WTC11 (cell line): Measurements from ENCODE around the gene PTPRG. TPM values are rescaled to one million over a fixed set of nuclear protein-coding genes. Genes with fewer than 3 reads are reported as not detected.

Experiments
- ATAC-seq: fragments of 200-7000 bp; cut with Tn5 transposase; 2 replicates; pipeline ENCODE4 v1.10.0; 2021; ENCODE audit warnings: mild to moderate bottlenecking, moderate library complexity
- CTCF ChIA-PET: fragments of 300-600 bp; sonication (Branson Sonifier 250); formaldehyde crosslinking; loops from one replicate; lab custom pipeline; 2021; ENCODE audit warnings: antibody characterized with exemption; lab: Charles Lee
- POLR2A ChIA-PET: fragments of 350-600 bp; sonication (Branson Sonifier 250); formaldehyde crosslinking; loops from one replicate; lab custom pipeline; 2021; ENCODE audit warnings: antibody characterized with exemption; lab: Charles Lee
- DNase-seq: peaks from one replicate; pipeline ENCODE4 v3.0.0; 2021; ENCODE audit warnings: low spot score
- H3K27ac Mint-ChIP-seq: 2 replicates; pipeline ENCODE4 v1.8.0; 2021; ENCODE audit warnings: mixed read lengths
- H3K27me3 Mint-ChIP-seq: 2 replicates; pipeline ENCODE4 v1.8.0; 2021; ENCODE audit warnings: low read depth, mild to moderate bottlenecking, moderate library complexity, mixed read lengths
- H3K36me3 Mint-ChIP-seq: 2 replicates; pipeline ENCODE4 v1.8.0; 2021; ENCODE audit warnings: mixed read lengths
- H3K4me1 Mint-ChIP-seq: 2 replicates; pipeline ENCODE4 v1.8.0; 2022; ENCODE audit warnings: mixed read lengths
- H3K4me3 Mint-ChIP-seq: 2 replicates; pipeline ENCODE4 v1.8.0; 2021; ENCODE audit warnings: mild to moderate bottlenecking, moderate library complexity, mixed read lengths
- H3K9me3 Mint-ChIP-seq: 2 replicates; pipeline ENCODE4 v1.8.0; 2021; ENCODE audit warnings: mixed read lengths
- FOXP1 ChIP-seq: sonication (generic); formaldehyde crosslinking; IDR thresholded peaks from 2 replicates; pipeline ENCODE4 v1.8.0; 2022; ENCODE audit warnings: missing genetic modification reagents, mild to moderate bottlenecking, moderate library complexity, borderline replicate concordance
- GRHL2 ChIP-seq: fragments of 250-450 bp; sonication (Bioruptor Pico); IDR thresholded peaks from 2 replicates; pipeline ENCODE4 v1.8.0; 2022; ENCODE audit warnings: mild to moderate bottlenecking, moderate library complexity; ENCODE audit not compliant: insufficient replicate concordance, severe bottlenecking
- MXD4 ChIP-seq: fragments of 250-450 bp; sonication (Bioruptor Pico); IDR thresholded peaks from 2 replicates; pipeline ENCODE4 v1.8.0; 2021; ENCODE audit warnings: mild to moderate bottlenecking, moderate library complexity, borderline replicate concordance
- NR1H2 ChIP-seq: sonication (generic); formaldehyde crosslinking; IDR thresholded peaks from 2 replicates; pipeline ENCODE4 v1.9.0; 2021; ENCODE audit warnings: mild to moderate bottlenecking, moderate library complexity, missing genetic modification reagents
- NR2C2 ChIP-seq: sonication (generic); formaldehyde crosslinking; IDR thresholded peaks from 2 replicates; pipeline ENCODE4 v1.8.0; 2022; ENCODE audit warnings: mild to moderate bottlenecking, missing genetic modification reagents
- TP53 ChIP-seq: sonication (generic); formaldehyde crosslinking; IDR thresholded peaks from 2 replicates; pipeline ENCODE4 v1.8.1; 2023; ENCODE audit warnings: mild to moderate bottlenecking, missing genetic modification reagents
- ZBTB21 ChIP-seq: sonication (generic); formaldehyde crosslinking; IDR thresholded peaks from 2 replicates; pipeline ENCODE4 v1.8.1; 2023; ENCODE audit warnings: mild to moderate bottlenecking, missing genetic modification reagents, borderline replicate concordance
- total RNA-seq: library from RNA; stranded (reverse); gene quantifications from 3 replicates; pipeline ENCODE4 v1.2.3, GENCODE V29; 2021
- TF ChIP-seq, protein P1 (sequence below): sonication (generic); formaldehyde crosslinking; IDR thresholded peaks from 2 replicates; pipeline ENCODE4 v1.8.1; 2022; ENCODE audit warnings: low read depth, mild to moderate bottlenecking, moderate library complexity, missing genetic modification reagents, borderline replicate concordance
- TF ChIP-seq, protein P2 (sequence below): sonication (generic); formaldehyde crosslinking; IDR thresholded peaks from 2 replicates; pipeline ENCODE4 v1.8.1; 2023; ENCODE audit warnings: mild to moderate bottlenecking, missing genetic modification reagents, borderline replicate concordance
- TF ChIP-seq, protein P3 (sequence below): sonication (generic); formaldehyde crosslinking; IDR thresholded peaks from 2 replicates; pipeline ENCODE4 v1.8.1; 2022; ENCODE audit warnings: missing genetic modification reagents, borderline replicate concordance
- TF ChIP-seq, protein P4 (sequence below): sonication (generic); formaldehyde crosslinking; IDR thresholded peaks from 2 replicates; pipeline ENCODE4 v1.8.1; 2023; ENCODE audit warnings: mild to moderate bottlenecking, missing genetic modification reagents
- TF ChIP-seq, protein P5 (sequence below): sonication (generic); formaldehyde crosslinking; IDR thresholded peaks from 2 replicates; pipeline ENCODE4 v1.8.0; 2022; ENCODE audit warnings: mild to moderate bottlenecking, missing genetic modification reagents

Gene PTPRG
- total RNA-seq, 1 experiment from 2014 or later: 106 TPM

DNA sequence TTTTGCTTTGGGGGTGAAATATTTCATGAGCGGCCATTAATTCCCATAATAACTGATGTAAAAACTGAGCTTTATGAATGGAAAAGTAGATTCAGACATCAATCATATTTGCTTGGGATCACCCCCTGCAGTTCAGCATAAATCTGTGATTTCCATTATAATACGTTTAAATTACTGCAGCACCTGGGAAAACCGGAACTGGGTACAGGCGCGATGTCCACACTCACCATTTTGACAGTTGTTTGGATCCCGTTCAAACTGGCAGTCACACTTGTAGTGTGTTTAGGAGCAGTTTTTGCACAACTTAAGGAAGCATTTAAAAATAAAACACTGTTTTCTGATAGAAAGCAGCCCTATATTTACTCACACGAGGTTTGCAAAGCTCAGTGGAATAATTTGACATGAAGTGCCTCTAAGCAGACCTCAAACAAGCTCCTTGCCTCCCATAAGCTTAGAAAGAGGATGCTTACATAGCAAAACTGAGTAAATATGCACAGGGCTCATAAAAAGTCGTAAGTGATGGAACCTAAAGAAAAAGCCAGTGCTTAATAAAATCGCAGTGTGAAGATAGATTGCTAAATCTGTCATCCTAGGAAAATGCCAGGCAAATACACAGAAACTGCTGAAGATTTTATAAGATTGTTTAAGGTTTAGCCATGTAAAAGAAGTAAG, 377.6 kb downstream of the PTPRG start:
- POLR2A ChIA-PET: no interaction called here
- Mint-ChIP-seq H3K27me3 (no peaks in the 10 kb centered on the region), H3K4me1 (peaks cover 49% of the 10 kb centered on the region), H3K9me3 (peaks cover 13% of the 10 kb centered on the region), H3K36me3 (peaks cover 16% of the 10 kb centered on the region), H3K4me3 (no peak overlapping the region), H3K27ac (no peak overlapping the region)
- CTCF ChIA-PET: no interaction called here
- ATAC-seq: no peak
- TF ChIP-seq TP53 (CRISPR knock-in tag): no peak
- no peak for TF ChIP-seq NR1H2 (CRISPR knock-in tag)
- TF ChIP-seq NR2C2 (CRISPR knock-in tag): no peak
- TF ChIP-seq, protein P1, sequence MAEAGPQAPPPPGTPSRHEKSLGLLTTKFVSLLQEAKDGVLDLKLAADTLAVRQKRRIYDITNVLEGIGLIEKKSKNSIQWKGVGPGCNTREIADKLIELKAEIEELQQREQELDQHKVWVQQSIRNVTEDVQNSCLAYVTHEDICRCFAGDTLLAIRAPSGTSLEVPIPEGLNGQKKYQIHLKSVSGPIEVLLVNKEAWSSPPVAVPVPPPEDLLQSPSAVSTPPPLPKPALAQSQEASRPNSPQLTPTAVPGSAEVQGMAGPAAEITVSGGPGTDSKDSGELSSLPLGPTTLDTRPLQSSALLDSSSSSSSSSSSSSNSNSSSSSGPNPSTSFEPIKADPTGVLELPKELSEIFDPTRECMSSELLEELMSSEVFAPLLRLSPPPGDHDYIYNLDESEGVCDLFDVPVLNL (CRISPR knock-in tag): no peak
- no peak for TF ChIP-seq FOXP1
- DNase-seq: no peak

DNA sequence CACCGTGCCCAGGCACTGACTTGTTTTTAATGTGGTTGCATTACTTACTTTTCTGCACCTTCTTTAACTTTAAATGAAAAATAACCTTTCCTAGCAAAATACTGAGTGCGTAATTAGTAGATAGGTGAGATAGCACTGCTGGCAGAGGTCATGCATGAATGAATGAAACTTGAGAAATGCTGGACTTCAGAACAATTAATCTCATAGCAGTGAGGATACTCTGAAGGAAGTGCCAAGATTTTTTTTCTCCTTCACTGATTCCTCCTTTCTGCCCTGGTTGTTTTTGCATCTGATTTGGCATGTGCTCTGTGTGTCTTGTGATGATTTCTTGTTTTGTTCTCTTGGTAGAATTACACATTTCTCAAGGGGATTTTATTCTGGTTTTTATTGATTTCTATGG, 378.9 kb downstream of the PTPRG start:
- TF ChIP-seq, protein P2, sequence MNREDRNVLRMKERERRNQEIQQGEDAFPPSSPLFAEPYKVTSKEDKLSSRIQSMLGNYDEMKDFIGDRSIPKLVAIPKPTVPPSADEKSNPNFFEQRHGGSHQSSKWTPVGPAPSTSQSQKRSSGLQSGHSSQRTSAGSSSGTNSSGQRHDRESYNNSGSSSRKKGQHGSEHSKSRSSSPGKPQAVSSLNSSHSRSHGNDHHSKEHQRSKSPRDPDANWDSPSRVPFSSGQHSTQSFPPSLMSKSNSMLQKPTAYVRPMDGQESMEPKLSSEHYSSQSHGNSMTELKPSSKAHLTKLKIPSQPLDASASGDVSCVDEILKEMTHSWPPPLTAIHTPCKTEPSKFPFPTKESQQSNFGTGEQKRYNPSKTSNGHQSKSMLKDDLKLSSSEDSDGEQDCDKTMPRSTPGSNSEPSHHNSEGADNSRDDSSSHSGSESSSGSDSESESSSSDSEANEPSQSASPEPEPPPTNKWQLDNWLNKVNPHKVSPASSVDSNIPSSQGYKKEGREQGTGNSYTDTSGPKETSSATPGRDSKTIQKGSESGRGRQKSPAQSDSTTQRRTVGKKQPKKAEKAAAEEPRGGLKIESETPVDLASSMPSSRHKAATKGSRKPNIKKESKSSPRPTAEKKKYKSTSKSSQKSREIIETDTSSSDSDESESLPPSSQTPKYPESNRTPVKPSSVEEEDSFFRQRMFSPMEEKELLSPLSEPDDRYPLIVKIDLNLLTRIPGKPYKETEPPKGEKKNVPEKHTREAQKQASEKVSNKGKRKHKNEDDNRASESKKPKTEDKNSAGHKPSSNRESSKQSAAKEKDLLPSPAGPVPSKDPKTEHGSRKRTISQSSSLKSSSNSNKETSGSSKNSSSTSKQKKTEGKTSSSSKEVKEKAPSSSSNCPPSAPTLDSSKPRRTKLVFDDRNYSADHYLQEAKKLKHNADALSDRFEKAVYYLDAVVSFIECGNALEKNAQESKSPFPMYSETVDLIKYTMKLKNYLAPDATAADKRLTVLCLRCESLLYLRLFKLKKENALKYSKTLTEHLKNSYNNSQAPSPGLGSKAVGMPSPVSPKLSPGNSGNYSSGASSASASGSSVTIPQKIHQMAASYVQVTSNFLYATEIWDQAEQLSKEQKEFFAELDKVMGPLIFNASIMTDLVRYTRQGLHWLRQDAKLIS (CRISPR knock-in tag): no peak
- TF ChIP-seq, protein P3, sequence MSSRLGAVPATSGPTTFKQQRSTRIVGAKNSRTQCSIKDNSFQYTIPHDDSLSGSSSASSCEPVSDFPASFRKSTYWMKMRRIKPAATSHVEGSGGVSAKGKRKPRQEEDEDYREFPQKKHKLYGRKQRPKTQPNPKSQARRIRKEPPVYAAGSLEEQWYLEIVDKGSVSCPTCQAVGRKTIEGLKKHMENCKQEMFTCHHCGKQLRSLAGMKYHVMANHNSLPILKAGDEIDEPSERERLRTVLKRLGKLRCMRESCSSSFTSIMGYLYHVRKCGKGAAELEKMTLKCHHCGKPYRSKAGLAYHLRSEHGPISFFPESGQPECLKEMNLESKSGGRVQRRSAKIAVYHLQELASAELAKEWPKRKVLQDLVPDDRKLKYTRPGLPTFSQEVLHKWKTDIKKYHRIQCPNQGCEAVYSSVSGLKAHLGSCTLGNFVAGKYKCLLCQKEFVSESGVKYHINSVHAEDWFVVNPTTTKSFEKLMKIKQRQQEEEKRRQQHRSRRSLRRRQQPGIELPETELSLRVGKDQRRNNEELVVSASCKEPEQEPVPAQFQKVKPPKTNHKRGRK (CRISPR knock-in tag): no peak
- TF ChIP-seq, protein P4, sequence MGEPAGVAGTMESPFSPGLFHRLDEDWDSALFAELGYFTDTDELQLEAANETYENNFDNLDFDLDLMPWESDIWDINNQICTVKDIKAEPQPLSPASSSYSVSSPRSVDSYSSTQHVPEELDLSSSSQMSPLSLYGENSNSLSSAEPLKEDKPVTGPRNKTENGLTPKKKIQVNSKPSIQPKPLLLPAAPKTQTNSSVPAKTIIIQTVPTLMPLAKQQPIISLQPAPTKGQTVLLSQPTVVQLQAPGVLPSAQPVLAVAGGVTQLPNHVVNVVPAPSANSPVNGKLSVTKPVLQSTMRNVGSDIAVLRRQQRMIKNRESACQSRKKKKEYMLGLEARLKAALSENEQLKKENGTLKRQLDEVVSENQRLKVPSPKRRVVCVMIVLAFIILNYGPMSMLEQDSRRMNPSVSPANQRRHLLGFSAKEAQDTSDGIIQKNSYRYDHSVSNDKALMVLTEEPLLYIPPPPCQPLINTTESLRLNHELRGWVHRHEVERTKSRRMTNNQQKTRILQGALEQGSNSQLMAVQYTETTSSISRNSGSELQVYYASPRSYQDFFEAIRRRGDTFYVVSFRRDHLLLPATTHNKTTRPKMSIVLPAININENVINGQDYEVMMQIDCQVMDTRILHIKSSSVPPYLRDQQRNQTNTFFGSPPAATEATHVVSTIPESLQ: no peak
- no peak for TF ChIP-seq MXD4 (CRISPR knock-in tag)
- TF ChIP-seq ZBTB21 (CRISPR knock-in tag): no peak
- TF ChIP-seq GRHL2: no peak
- TF ChIP-seq, protein P5, sequence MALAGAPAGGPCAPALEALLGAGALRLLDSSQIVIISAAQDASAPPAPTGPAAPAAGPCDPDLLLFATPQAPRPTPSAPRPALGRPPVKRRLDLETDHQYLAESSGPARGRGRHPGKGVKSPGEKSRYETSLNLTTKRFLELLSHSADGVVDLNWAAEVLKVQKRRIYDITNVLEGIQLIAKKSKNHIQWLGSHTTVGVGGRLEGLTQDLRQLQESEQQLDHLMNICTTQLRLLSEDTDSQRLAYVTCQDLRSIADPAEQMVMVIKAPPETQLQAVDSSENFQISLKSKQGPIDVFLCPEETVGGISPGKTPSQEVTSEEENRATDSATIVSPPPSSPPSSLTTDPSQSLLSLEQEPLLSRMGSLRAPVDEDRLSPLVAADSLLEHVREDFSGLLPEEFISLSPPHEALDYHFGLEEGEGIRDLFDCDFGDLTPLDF (CRISPR knock-in tag): no peak
- POLR2A ChIA-PET: no interaction called here

More for the DNA sequence above, 378.9 kb downstream of the PTPRG start:
- Mint-ChIP-seq H3K4me3 (no peak overlapping the region), H3K27ac (peak overlapping the region; percentile 54), H3K27me3 (no peaks in the 10 kb centered on the region), H3K36me3 (peaks cover 5% of the 10 kb centered on the region), H3K9me3 (peaks cover 2% of the 10 kb centered on the region), H3K4me1 (peaks cover 46% of the 10 kb centered on the region)
- CTCF ChIA-PET: no interaction called here
- ATAC-seq (no peak), DNase-seq (no peak)
